Islet of Langerhans (tissue), 1 donor: ENCODE measurements around the gene FBXL20.
A peak's percentile ranks its signal among the peaks of the same experiment; 100 is the strongest.
"Not testable (repeated sequence)": the region's sequence is repeated elsewhere in the genome, so short reads cannot be mapped to it uniquely, and the experiment has no call there.

Experiments
- FAIRE-seq: peaks from one replicate; lab custom pipeline; 2011; peaks lifted over from hg19 to GRCh38; lab: Jason Lieb, UNC

FBXL20 gene

GRCh38 chr17:39401412-39402243 is at the start of gene FBXL20:
Gene FBXL20, minus strand, starts transcription at chr17:39401626. Its CDS starts 224 bp downstream, at chr17:39401402.
- no peak for FAIRE-seq

GRCh38 chr17:39450847-39451581 is 49.6 kb upstream of the FBXL20 start, which contains the start of gene MED1:
Gene MED1, minus strand, starts transcription at chr17:39451263. Its CDS starts 201 bp downstream, at chr17:39451062.
- FAIRE-seq = no peak

- FAIRE-seq = no peak
Measured at GRCh38 chr17:39450051-39450450, 48.6 kb upstream of the FBXL20 start.

GRCh38 chr17:39447561-39447960 is 46.1 kb upstream of the FBXL20 start:
- FAIRE-seq = no peak

GRCh38 chr17:39443326-39443725 is 41.9 kb upstream of the FBXL20 start:
- no peak for FAIRE-seq

GRCh38 chr17:39439868-39440267 is 38.4 kb upstream of the FBXL20 start:
- FAIRE-seq = not testable (repeated sequence)

GRCh38 chr17:39429600-39429999 is 28.2 kb upstream of the FBXL20 start:
- FAIRE-seq = no peak

GRCh38 chr17:39416141-39416540 is 14.7 kb upstream of the FBXL20 start:
- FAIRE-seq = no peak

GRCh38 chr17:39410279-39410678 is 8.9 kb upstream of the FBXL20 start:
- FAIRE-seq = no peak

GRCh38 chr17:39408360-39408759 is 6.9 kb upstream of the FBXL20 start:
- no peak for FAIRE-seq

GRCh38 chr17:39406951-39407350 is 5.5 kb upstream of the FBXL20 start:
- no peak for FAIRE-seq

- no peak for FAIRE-seq
Measured at GRCh38 chr17:39405436-39405835, 4.0 kb upstream of the FBXL20 start.

GRCh38 chr17:39404542-39405378 is 3.3 kb upstream of the FBXL20 start:
- no peak for FAIRE-seq

GRCh38 chr17:39402890-39403605 is 1.6 kb upstream of the FBXL20 start:
- no peak for FAIRE-seq

- FAIRE-seq = peak; percentile 94
Measured at GRCh38 chr17:39402244-39402889, 941 bp upstream of the FBXL20 start.

GRCh38 chr17:39400547-39401411 is 647 bp downstream of the FBXL20 start:
- no peak for FAIRE-seq

- no peak for FAIRE-seq
Measured at GRCh38 chr17:39399791-39400190, 1.6 kb downstream of the FBXL20 start.

GRCh38 chr17:39393736-39394135 is 7.7 kb downstream of the FBXL20 start:
- no peak for FAIRE-seq

GRCh38 chr17:39391448-39391847 is 10.0 kb downstream of the FBXL20 start:
- no peak for FAIRE-seq

- no peak for FAIRE-seq
Measured at GRCh38 chr17:39385040-39385439, 16.4 kb downstream of the FBXL20 start.
